ENCODE measurements around the gene NCS1.

GRCh38 chr9:130138171-130138653 lies 34.0 kb upstream of the NCS1 start:
- no peak for TF ChIP-seq EZH2phosphoT487 (IDR thresholded peaks at IDR 0.05; ENCODE audit: borderline replicate concordance, low read length)
- no peak for TF ChIP-seq CTCF (IDR thresholded peaks at IDR 0.05; ENCODE audit: low read depth, low read length, poor library complexity, severe bottlenecking)

All from DOHH2 (cell line).